ENCODE results near the gene ZNF772. TPM values are rescaled to one million over a fixed set of nuclear protein-coding genes. Genes with fewer than 3 reads are reported as not detected.

The ZNF772 gene
- total and polyA plus RNA-seq, 2 of the 8 experiments (the other 6 are each of a cell fraction or from before 2014, with no cell fraction given) = 4.0 to 15.2 TPM

GRCh38 chr19:57436417-57436816 is 40.9 kb downstream of the ZNF772 start (continued):
- TF ChIP-seq MAFK (IDR thresholded peaks at IDR 0.05; ENCODE audit: low read depth, low read length) = no peak
- no peak for TF ChIP-seq KDM1A (IDR thresholded peaks at IDR 0.05; ENCODE audit: borderline replicate concordance, low read length)
- no peak for TF ChIP-seq NRF1 (IDR thresholded peaks at IDR 0.05; ENCODE audit: low read depth, low read length)

All from H1 (cell line).